GM23338 (cell line): ENCODE measurements around the gene DOK7. TPM values are rescaled to one million over a fixed set of nuclear protein-coding genes. Genes with fewer than 3 reads are reported as not detected.

Source experiments
- ATAC-seq: fragments of 200-7000 bp; cut with Tn5 transposase; 3 replicates; pipeline ENCODE4 v1.9.1; 2020
- DNase-seq: peaks from one replicate; pipeline ENCODE4 v3.0.0-alpha.2; 2015; ENCODE audit warnings: low spot score
- H2AFZ ChIP-seq: fragments of 200-600 bp; sonication (generic); 2 replicates; pipeline ENCODE4 v1.8.0; 2016; ENCODE audit warnings: antibody characterized with exemption, mild to moderate bottlenecking, moderate library complexity
- H3F3A ChIP-seq: fragments of 200-600 bp; sonication (generic); replicated peaks from 2 replicates; pipeline ENCODE4 v1.8.0; 2017; ENCODE audit warnings: antibody characterized with exemption, mixed run types, low read depth
- H3K27ac ChIP-seq: fragments of 200-600 bp; sonication (generic); 2 replicates; pipeline ENCODE4 v1.6.1; 2016; ENCODE audit warnings: low read depth
- H3K27me3 ChIP-seq: fragments of 200-600 bp; sonication (generic); 2 replicates; pipeline ENCODE4 v1.8.0; 2016; ENCODE audit warnings: mild to moderate bottlenecking, mixed run types, moderate library complexity; ENCODE audit not compliant: insufficient read depth
- H3K36me3 ChIP-seq: fragments of 200-600 bp; sonication (generic); 2 replicates; pipeline ENCODE4 v1.8.0; 2016; ENCODE audit warnings: mild to moderate bottlenecking; ENCODE audit not compliant: insufficient read depth
- H3K4me1 ChIP-seq: fragments of 200-600 bp; sonication (generic); 2 replicates; pipeline ENCODE4 v1.8.0; 2016; ENCODE audit warnings: mild to moderate bottlenecking, moderate library complexity; ENCODE audit not compliant: insufficient read depth
- H3K4me2 ChIP-seq: fragments of 200-600 bp; sonication (generic); 2 replicates; pipeline ENCODE4 v1.7.1; 2017; ENCODE audit warnings: mixed run types
- H3K4me3 ChIP-seq: fragments of 200-600 bp; sonication (generic); 2 replicates; pipeline ENCODE4 v1.6.1; 2016; ENCODE audit warnings: mixed run types
- H3K79me2 ChIP-seq: fragments of 200-600 bp; sonication (generic); replicated peaks from 2 replicates; pipeline ENCODE4 v1.8.0; 2017; ENCODE audit warnings: mild to moderate bottlenecking; ENCODE audit not compliant: insufficient read depth
- H3K9me2 ChIP-seq: fragments of 200-600 bp; sonication (generic); 2 replicates; pipeline ENCODE4 v1.8.0; 2017; ENCODE audit not compliant: insufficient read depth
- H4K20me1 ChIP-seq: fragments of 200-600 bp; sonication (generic); replicated peaks from 2 replicates; pipeline ENCODE4 v1.8.0; 2017; ENCODE audit warnings: mild to moderate bottlenecking; ENCODE audit not compliant: insufficient read depth
- H3K27ac Mint-ChIP-seq: 2 replicates; pipeline ENCODE4 v1.8.0; 2020; ENCODE audit warnings: inconsistent platforms, mild to moderate bottlenecking, moderate library complexity, mixed read lengths
- H3K27me3 Mint-ChIP-seq: 3 replicates; pipeline ENCODE4 v1.8.0; 2022; ENCODE audit warnings: low read depth, mild to moderate bottlenecking, moderate library complexity, mixed read lengths, inconsistent platforms; ENCODE audit not compliant: insufficient read depth, poor library complexity
- H3K36me3 Mint-ChIP-seq: 3 replicates; pipeline ENCODE4 v1.8.0; 2021; ENCODE audit warnings: low read depth, mild to moderate bottlenecking, inconsistent platforms, moderate library complexity, mixed read lengths
- H3K4me1 Mint-ChIP-seq: 3 replicates; pipeline ENCODE4 v1.8.0; 2020; ENCODE audit warnings: mild to moderate bottlenecking, inconsistent platforms, mixed read lengths
- H3K4me3 Mint-ChIP-seq: 3 replicates; pipeline ENCODE4 v1.8.0; 2021; ENCODE audit warnings: moderate library complexity, mild to moderate bottlenecking, inconsistent platforms, mixed read lengths
- H3K9me3 Mint-ChIP-seq: 3 replicates; pipeline ENCODE4 v1.8.0; 2020; ENCODE audit warnings: moderate library complexity, mild to moderate bottlenecking, inconsistent platforms, mixed read lengths
- CREB1 ChIP-seq: fragments of 250-450 bp; sonication (Bioruptor Pico); IDR thresholded peaks from 2 replicates; pipeline ENCODE4 v1.5.0; 2020; ENCODE audit warnings: low read depth, mild to moderate bottlenecking, moderate library complexity
- CTCF ChIP-seq, 2 experiments: fragments of 200-600 bp in 1 of 2; sonication (generic) in 1 of 2; conservative IDR thresholded peaks; 2 replicates each; pipeline versions ENCODE4 v1.5.1 to v1.6.1; 2016 to 2017; ENCODE audit warnings: antibody characterized with exemption in 2 of 2, low read depth in 2 of 2, mild to moderate bottlenecking in 2 of 2, moderate library complexity in 1 of 2
- NANOG ChIP-seq: IDR thresholded peaks from 2 replicates; pipeline ENCODE4 v1.6.1; 2016; ENCODE audit warnings: antibody characterized with exemption, borderline replicate concordance
- POLR2AphosphoS5 ChIP-seq: IDR thresholded peaks from 2 replicates; pipeline ENCODE4 v1.6.1; 2016; ENCODE audit warnings: antibody characterized with exemption, low read depth
- ZNF114 ChIP-seq: fragments of 250-450 bp; sonication (Bioruptor Pico); IDR thresholded peaks from 2 replicates; pipeline ENCODE4 v1.5.0; 2020; ENCODE audit warnings: mild to moderate bottlenecking, moderate library complexity
- ZNF331 ChIP-seq: fragments of 250-450 bp; sonication (Bioruptor Pico); IDR thresholded peaks from 2 replicates; pipeline ENCODE4 v1.5.0; 2020; ENCODE audit warnings: low read depth, mild to moderate bottlenecking, moderate library complexity
- ZNF462 ChIP-seq: fragments of 250-450 bp; sonication (Bioruptor Pico); IDR thresholded peaks from 2 replicates; pipeline ENCODE4 v1.5.0; 2020; ENCODE audit warnings: mild to moderate bottlenecking, moderate library complexity
- polyA plus RNA-seq: library from polyadenylated mRNA; unstranded; fragments of >200 nt; fragmentation: Nextera tagmentation; extraction: Ambion mirVana; gene quantifications from 2 replicates; pipeline ENCODE4 v1.2.1, GENCODE V29; 2016
- total RNA-seq: library from RNA; depleted of rRNA; stranded (reverse); fragments of >200 nt; shearing (Covaris generic); gene quantifications from 2 replicates; pipeline ENCODE4 v1.2.3, GENCODE V29; 2014
- TF ChIP-seq, protein P1 (sequence below): IDR thresholded peaks from one replicate; pipeline ENCODE4 v1.6.1; 2018; ENCODE audit warnings: antibody characterized with exemption; ENCODE audit not compliant: unreplicated experiment

The DOK7 gene
- total and polyA plus RNA-seq, 2 experiments from 2014 or later = 0.34 to 0.52 TPM

- Histone ChIP-seq H3K4me1 (no peaks in the 10 kb centered on the region), H4K20me1 (peaks cover 5% of the 10 kb centered on the region; the same call in 1 of the 2 replicates), H3K79me2 (no peaks in the 10 kb centered on the region; the same call in 1 of the 2 replicates), H3K4me2 (no peak overlapping the region), H3F3A (no peaks in the 10 kb centered on the region), H2AFZ (no peak overlapping the region), H3K9me2 (no peaks in the 10 kb centered on the region), H3K27me3 (no peaks in the 10 kb centered on the region), H3K4me3 (no peak overlapping the region), H3K27ac (no peak overlapping the region), H3K36me3 (peaks cover 20% of the 10 kb centered on the region; the same call in 1 of the 2 replicates)
- DNase-seq = no peak
- TF ChIP-seq NANOG = no peak
- Mint-ChIP-seq H3K4me3 (no peak overlapping the region), H3K9me3 (no peaks in the 10 kb centered on the region), H3K4me1 (peaks cover 7% of the 10 kb centered on the region; the same call in 2 of the 3 replicates), H3K27me3 (peaks cover 5% of the 10 kb centered on the region), H3K27ac (no peak overlapping the region), H3K36me3 (peaks cover 51% of the 10 kb centered on the region)
- no peak for ATAC-seq
Observed at GRCh38 chr4:3520796-3521600, 57.9 kb downstream of the DOK7 start.

DNA sequence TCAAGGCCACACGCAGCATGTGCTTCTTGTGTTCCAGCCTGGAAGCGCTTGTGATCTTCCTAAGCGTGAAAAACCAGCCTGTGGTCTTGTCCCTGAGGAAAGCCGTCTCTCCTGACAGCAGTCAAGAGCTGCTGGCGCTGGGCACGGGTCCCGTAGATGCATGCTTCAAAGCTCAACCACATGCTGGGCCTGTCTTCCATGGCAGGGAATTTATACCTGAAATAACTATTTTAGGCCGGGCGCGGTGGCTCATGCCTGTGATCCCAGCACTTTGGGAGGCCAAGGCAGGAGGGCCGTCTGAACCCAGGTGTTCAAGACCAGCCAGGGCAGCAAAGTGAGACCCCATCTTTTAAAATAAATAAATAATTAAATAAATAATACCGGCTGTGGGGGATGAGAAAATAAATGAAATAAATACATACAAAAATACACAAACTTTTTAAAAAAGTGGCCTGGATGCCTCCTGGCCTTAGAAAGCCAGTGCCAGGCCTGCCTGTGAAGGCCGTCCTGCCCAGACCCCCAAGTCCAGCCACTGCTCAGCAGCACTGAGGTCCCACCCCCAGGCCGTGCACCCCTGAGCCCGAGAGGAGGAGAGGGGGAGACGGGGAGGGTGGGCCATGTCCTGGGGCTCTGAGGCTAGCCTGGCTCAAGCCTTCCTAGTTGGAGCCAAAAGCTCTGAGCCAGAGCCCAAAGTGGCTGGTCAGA lies 58.7 kb downstream of the DOK7 start:
- Histone ChIP-seq H3F3A (no peaks in the 10 kb centered on the region), H3K79me2 (no peaks in the 10 kb centered on the region; the same call in 1 of the 2 replicates), H3K9me2 (no peaks in the 10 kb centered on the region), H3K4me2 (no peak overlapping the region), H4K20me1 (peaks cover 7% of the 10 kb centered on the region; the same call in 1 of the 2 replicates), H3K27ac (no peak overlapping the region), H3K27me3 (no peaks in the 10 kb centered on the region), H2AFZ (no peak overlapping the region), H3K4me3 (no peak overlapping the region), H3K4me1 (no peaks in the 10 kb centered on the region), H3K36me3 (peaks cover 20% of the 10 kb centered on the region; the same call in 1 of the 2 replicates)
- Mint-ChIP-seq H3K9me3 (no peaks in the 10 kb centered on the region), H3K27ac (no peak overlapping the region), H3K4me1 (peaks cover 6% of the 10 kb centered on the region), H3K4me3 (no peak overlapping the region), H3K27me3 (peaks cover 5% of the 10 kb centered on the region), H3K36me3 (peaks cover 45% of the 10 kb centered on the region)
- DNase-seq = no peak
- no peak for ATAC-seq
- TF ChIP-seq POLR2AphosphoS5 = no peak
- TF ChIP-seq ZNF462 (CRISPR knock-in tag) = no peak
- TF ChIP-seq CREB1 = no peak
- no peak for TF ChIP-seq ZNF331 (CRISPR knock-in tag)
- no peak for TF ChIP-seq ZNF114 (CRISPR knock-in tag)
- TF ChIP-seq, protein P1, sequence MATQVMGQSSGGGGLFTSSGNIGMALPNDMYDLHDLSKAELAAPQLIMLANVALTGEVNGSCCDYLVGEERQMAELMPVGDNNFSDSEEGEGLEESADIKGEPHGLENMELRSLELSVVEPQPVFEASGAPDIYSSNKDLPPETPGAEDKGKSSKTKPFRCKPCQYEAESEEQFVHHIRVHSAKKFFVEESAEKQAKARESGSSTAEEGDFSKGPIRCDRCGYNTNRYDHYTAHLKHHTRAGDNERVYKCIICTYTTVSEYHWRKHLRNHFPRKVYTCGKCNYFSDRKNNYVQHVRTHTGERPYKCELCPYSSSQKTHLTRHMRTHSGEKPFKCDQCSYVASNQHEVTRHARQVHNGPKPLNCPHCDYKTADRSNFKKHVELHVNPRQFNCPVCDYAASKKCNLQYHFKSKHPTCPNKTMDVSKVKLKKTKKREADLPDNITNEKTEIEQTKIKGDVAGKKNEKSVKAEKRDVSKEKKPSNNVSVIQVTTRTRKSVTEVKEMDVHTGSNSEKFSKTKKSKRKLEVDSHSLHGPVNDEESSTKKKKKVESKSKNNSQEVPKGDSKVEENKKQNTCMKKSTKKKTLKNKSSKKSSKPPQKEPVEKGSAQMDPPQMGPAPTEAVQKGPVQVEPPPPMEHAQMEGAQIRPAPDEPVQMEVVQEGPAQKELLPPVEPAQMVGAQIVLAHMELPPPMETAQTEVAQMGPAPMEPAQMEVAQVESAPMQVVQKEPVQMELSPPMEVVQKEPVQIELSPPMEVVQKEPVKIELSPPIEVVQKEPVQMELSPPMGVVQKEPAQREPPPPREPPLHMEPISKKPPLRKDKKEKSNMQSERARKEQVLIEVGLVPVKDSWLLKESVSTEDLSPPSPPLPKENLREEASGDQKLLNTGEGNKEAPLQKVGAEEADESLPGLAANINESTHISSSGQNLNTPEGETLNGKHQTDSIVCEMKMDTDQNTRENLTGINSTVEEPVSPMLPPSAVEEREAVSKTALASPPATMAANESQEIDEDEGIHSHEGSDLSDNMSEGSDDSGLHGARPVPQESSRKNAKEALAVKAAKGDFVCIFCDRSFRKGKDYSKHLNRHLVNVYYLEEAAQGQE = no peak
- TF ChIP-seq CTCF (conservative IDR thresholded peaks at IDR 0.05; ENCODE audit: low read depth in 2 of 2) = no peak
